ENCODE data around the gene CALCOCO1. TPM values are rescaled to one million over a fixed set of nuclear protein-coding genes. Genes with fewer than 3 reads are reported as not detected.
A peak's percentile ranks its signal among the peaks of the same experiment; 100 is the strongest.

CALCOCO1 gene
- total and polyA plus RNA-seq, 4 donors = 24.4 to 67.4 (median 43.2) TPM

- 6% methylated on average over 76 of the region's 76 CpGs for WGBS
- Histone ChIP-seq H3K4me3 (ENCODE audit: low read depth in 1 of 3, low read length in 3 of 3) (peak within 1 kb of the TSS in 2 of 3 donors; percentile 19 to 45), H3K27ac (ENCODE audit: low read depth in 1 of 2, low read length in 2 of 2) (no peak within 1 kb of the TSS), H3K4me1 (ENCODE audit: control insufficient read depth in 4 of 4, insufficient read depth in 4 of 4, low read length in 3 of 4) (peaks cover 8 to 15% (median 13%) of the 10 kb centered on the region in 4 donors), H3K36me3 (ENCODE audit: control insufficient read depth in 4 of 4, insufficient read depth in 3 of 4, low read depth in 1 of 4, low read length in 3 of 4) (no peaks in the 10 kb centered on the region), H3K9me3 (ENCODE audit: control insufficient read depth in 4 of 4, low read length in 3 of 4) (no peaks in the 10 kb centered on the region), H3K27me3 (ENCODE audit: control insufficient read depth in 4 of 4, insufficient read depth in 4 of 4, low read length in 3 of 4) (peaks cover 0 to 23% (median 6%) of the 10 kb centered on the region in 4 donors), H3K9ac (ENCODE audit: low read depth in 1 of 2, low read length in 2 of 2) (peak within 1 kb of the TSS in 1 of 2 donors; percentile 17)
- no peak for DNase-seq (ENCODE audit: low spot score)
- no peak for TF ChIP-seq TAF1 (conservative IDR thresholded peaks at IDR 0.05)
- no peak for TF ChIP-seq REST (IDR thresholded peaks at IDR 0.05)
- no peak for TF ChIP-seq GABPA (IDR thresholded peaks at IDR 0.05 in 1 of 2, conservative IDR thresholded peaks at IDR 0.05 in 1 of 2)
- TF ChIP-seq ZBTB33 (IDR thresholded peaks at IDR 0.05) = no peak
- TF ChIP-seq FOXA1 (IDR thresholded peaks at IDR 0.05) = no peak
- no peak for TF ChIP-seq SP1 (IDR thresholded peaks at IDR 0.05)
- TF ChIP-seq NR2F2 (IDR thresholded peaks at IDR 0.05) = no peak
- TF ChIP-seq HNF4G (IDR thresholded peaks at IDR 0.05) = no peak
- TF ChIP-seq RAD21 (IDR thresholded peaks at IDR 0.05) = no peak
- no peak for TF ChIP-seq CTCF (IDR thresholded peaks at IDR 0.05; ENCODE audit: low read depth, low read length, missing input control)
- no peak for TF ChIP-seq HNF4A (conservative IDR thresholded peaks at IDR 0.05)
- no peak for TF ChIP-seq ATF3 (IDR thresholded peaks at IDR 0.05)
Observed at GRCh38 chr12:53751336-53752191, 24.3 kb upstream of the CALCOCO1 start, which contains the start of gene CISTR. TSS of gene CISTR (minus strand) at chr12:53751979.

DNA sequence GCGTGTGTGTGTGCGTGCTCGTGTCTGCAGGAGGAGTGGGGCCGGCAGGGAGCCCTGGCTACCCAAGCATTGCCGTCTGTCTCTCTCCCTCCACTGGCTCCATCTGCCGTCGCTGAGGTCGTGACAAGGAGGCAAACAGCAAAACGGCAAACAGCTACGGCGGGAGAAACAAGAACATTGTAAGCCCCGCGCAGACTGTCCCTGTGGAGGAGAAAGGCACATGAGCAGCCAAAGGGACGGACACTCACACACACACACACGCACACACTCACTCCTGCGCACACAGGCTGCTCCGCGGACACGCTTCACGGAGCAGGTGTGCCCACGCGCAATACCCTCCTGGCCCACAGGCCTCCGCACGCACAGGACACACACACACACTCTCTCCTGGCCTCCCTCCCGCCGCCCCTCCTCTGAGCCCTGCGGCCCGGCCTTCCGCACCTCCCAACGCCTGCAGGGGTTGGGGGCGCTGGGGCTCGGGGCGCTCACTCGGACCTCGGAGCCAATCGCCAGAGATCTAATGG lies 23.6 kb upstream of the CALCOCO1 start:
- H3K9me3 ChIP-seq (ENCODE audit: control insufficient read depth in 4 of 4, low read length in 3 of 4) = no peaks in the 10 kb centered on the region
- H3K4me3 ChIP-seq (ENCODE audit: low read depth in 1 of 3, low read length in 3 of 3) = peak overlapping the region in 1 of 3 donors; percentile 45
- H3K27ac ChIP-seq (ENCODE audit: low read depth in 1 of 2, low read length in 2 of 2) = no peak overlapping the region
- H3K27me3 ChIP-seq (ENCODE audit: control insufficient read depth in 4 of 4, insufficient read depth in 4 of 4, low read length in 3 of 4) = peaks cover 0 to 23% (median 6%) of the 10 kb centered on the region in 4 donors
- H3K9ac ChIP-seq (ENCODE audit: low read depth in 1 of 2, low read length in 2 of 2) = no peak overlapping the region
- no peak for DNase-seq (ENCODE audit: low spot score)
- no peaks in the 10 kb centered on the region for H3K36me3 ChIP-seq (ENCODE audit: control insufficient read depth in 4 of 4, insufficient read depth in 3 of 4, low read depth in 1 of 4, low read length in 3 of 4)
- TF ChIP-seq FOXA1 (IDR thresholded peaks at IDR 0.05) (no peak), TAF1 (conservative IDR thresholded peaks at IDR 0.05) (no peak), NR2F2 (IDR thresholded peaks at IDR 0.05) (no peak), HNF4G (IDR thresholded peaks at IDR 0.05) (no peak), JUND (IDR thresholded peaks at IDR 0.05) (no peak), ZBTB33 (IDR thresholded peaks at IDR 0.05) (no peak)
- peaks cover 8 to 15% (median 13%) of the 10 kb centered on the region in 4 donors for H3K4me1 ChIP-seq (ENCODE audit: control insufficient read depth in 4 of 4, insufficient read depth in 4 of 4, low read length in 3 of 4)
- 6% methylated on average over 36 of the region's 36 CpGs for WGBS
